Osteoblast (primary cell): Measurements from ENCODE around the gene CTH. TPM values are rescaled to one million over a fixed set of nuclear protein-coding genes. Genes with fewer than 3 reads are reported as not detected.

Experiments used
- DNase-seq: peaks from one replicate; pipeline ENCODE4 v3.0.0; 2011; ENCODE audit warnings: low spot score, mixed read lengths; ENCODE audit not compliant: insufficient read length; ENCODE audit errors: missing footprints
- H2AFZ ChIP-seq: 2 replicates; pipeline ENCODE4 v1.6.0; 2011; ENCODE audit warnings: mild to moderate bottlenecking, low read length
- H3K27ac ChIP-seq: 2 replicates; pipeline ENCODE4 v1.5.1; 2011; ENCODE audit warnings: mild to moderate bottlenecking, low read depth, low read length, moderate library complexity
- H3K27me3 ChIP-seq: 2 replicates; pipeline ENCODE4 v1.6.0; 2012; ENCODE audit warnings: mild to moderate bottlenecking, control low read depth, inconsistent platforms, low read length, moderate library complexity; ENCODE audit not compliant: insufficient read depth
- H3K36me3 ChIP-seq: 2 replicates; pipeline ENCODE4 v1.5.1; 2011; ENCODE audit warnings: mild to moderate bottlenecking, low read length, control low read depth, moderate library complexity; ENCODE audit not compliant: insufficient read depth
- H3K4me1 ChIP-seq: 2 replicates; pipeline ENCODE4 v1.5.1; 2011; ENCODE audit warnings: mild to moderate bottlenecking, low read length, control low read depth, moderate library complexity; ENCODE audit not compliant: insufficient read depth
- H3K4me2 ChIP-seq: 2 replicates; pipeline ENCODE4 v1.6.0; 2011; ENCODE audit warnings: mild to moderate bottlenecking, low read length; ENCODE audit not compliant: insufficient read depth
- H3K4me3 ChIP-seq: fragments of 200-600 bp; sonication (generic); 3 replicates; pipeline ENCODE4 v1.5.1; 2012; ENCODE audit warnings: mild to moderate bottlenecking, low read length, inconsistent platforms; ENCODE audit not compliant: insufficient read depth
- H3K79me2 ChIP-seq: 2 replicates; pipeline ENCODE4 v1.6.0; 2012; ENCODE audit warnings: mild to moderate bottlenecking, low read length, control low read depth, inconsistent platforms; ENCODE audit not compliant: insufficient read depth
- H3K9me3 ChIP-seq: 2 replicates; pipeline ENCODE4 v1.5.1; 2011; ENCODE audit warnings: low read depth, low read length, control low read depth
- H4K20me1 ChIP-seq: 2 replicates; pipeline ENCODE4 v1.6.0; 2012; ENCODE audit warnings: mild to moderate bottlenecking, low read length, control low read depth; ENCODE audit not compliant: insufficient read depth
- total RNA-seq: library from RNA; depleted of rRNA; stranded (reverse); fragments of >200 nt; gene quantifications from 2 replicates; pipeline ENCODE4 v1.2.3, GENCODE V29; 2012
- TF ChIP-seq, protein P1 (sequence below): IDR thresholded peaks from 2 replicates; pipeline ENCODE4 v1.5.1; 2011; ENCODE audit warnings: mild to moderate bottlenecking, low read depth, low read length, moderate library complexity; ENCODE audit errors: extremely low read depth

The CTH gene
- total RNA-seq, 1 donor, result 11.2 TPM

- Histone ChIP-seq H3K4me2 (no peak overlapping the region), H2AFZ (no peak overlapping the region), H3K4me1 (no peaks in the 10 kb centered on the region), H3K4me3 (no peak overlapping the region), H3K79me2 (no peaks in the 10 kb centered on the region), H3K27me3 (no peaks in the 10 kb centered on the region), H3K9me3 (no peaks in the 10 kb centered on the region), H3K36me3 (peaks cover 3% of the 10 kb centered on the region), H3K27ac (no peak overlapping the region), H4K20me1 (no peaks in the 10 kb centered on the region)
- TF ChIP-seq, protein P1, sequence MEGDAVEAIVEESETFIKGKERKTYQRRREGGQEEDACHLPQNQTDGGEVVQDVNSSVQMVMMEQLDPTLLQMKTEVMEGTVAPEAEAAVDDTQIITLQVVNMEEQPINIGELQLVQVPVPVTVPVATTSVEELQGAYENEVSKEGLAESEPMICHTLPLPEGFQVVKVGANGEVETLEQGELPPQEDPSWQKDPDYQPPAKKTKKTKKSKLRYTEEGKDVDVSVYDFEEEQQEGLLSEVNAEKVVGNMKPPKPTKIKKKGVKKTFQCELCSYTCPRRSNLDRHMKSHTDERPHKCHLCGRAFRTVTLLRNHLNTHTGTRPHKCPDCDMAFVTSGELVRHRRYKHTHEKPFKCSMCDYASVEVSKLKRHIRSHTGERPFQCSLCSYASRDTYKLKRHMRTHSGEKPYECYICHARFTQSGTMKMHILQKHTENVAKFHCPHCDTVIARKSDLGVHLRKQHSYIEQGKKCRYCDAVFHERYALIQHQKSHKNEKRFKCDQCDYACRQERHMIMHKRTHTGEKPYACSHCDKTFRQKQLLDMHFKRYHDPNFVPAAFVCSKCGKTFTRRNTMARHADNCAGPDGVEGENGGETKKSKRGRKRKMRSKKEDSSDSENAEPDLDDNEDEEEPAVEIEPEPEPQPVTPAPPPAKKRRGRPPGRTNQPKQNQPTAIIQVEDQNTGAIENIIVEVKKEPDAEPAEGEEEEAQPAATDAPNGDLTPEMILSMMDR, result no peak
- no peak for DNase-seq
Observed at GRCh38 chr1:70420320-70420719, 9.3 kb downstream of the CTH start.

- Histone ChIP-seq H3K36me3 (no peaks in the 10 kb centered on the region), H3K4me2 (no peak overlapping the region), H3K27ac (no peak overlapping the region), H4K20me1 (no peaks in the 10 kb centered on the region), H2AFZ (no peak overlapping the region), H3K79me2 (no peaks in the 10 kb centered on the region), H3K4me1 (no peaks in the 10 kb centered on the region), H3K27me3 (no peaks in the 10 kb centered on the region), H3K4me3 (no peak overlapping the region), H3K9me3 (no peaks in the 10 kb centered on the region)
- TF ChIP-seq, protein P1, result no peak
- no peak for DNase-seq
Observed at GRCh38 chr1:70426154-70427131, 15.4 kb downstream of the CTH start.

DNA sequence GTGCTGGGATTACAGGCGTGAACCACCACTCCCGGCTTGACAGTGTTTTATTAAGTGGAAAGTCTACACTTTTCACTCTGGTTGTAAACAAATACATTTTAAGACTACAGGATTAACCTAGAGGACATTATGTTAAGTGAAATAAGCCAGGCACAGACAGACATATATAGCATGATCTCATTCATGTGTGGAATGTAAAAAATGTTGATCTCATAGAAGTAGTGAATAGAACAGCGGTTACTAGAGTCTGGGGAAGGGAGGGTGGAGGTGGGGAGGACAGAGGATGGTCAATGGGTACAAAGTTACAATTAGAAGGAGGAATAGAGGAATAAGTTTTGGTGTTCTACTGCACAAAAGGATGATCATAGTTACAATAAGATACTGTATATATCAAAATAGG is 16.9 kb downstream of the CTH start:
- Histone ChIP-seq H3K4me1 (no peaks in the 10 kb centered on the region), H4K20me1 (no peaks in the 10 kb centered on the region), H3K27me3 (no peaks in the 10 kb centered on the region), H3K27ac (no peak overlapping the region), H3K36me3 (peaks cover 3% of the 10 kb centered on the region), H3K79me2 (no peaks in the 10 kb centered on the region), H2AFZ (no peak overlapping the region), H3K4me3 (no peak overlapping the region), H3K4me2 (no peak overlapping the region), H3K9me3 (no peaks in the 10 kb centered on the region)
- DNase-seq, result no peak
- TF ChIP-seq, protein P1, result no peak

GRCh38 chr1:70429219-70429618 is 18.2 kb downstream of the CTH start:
- TF ChIP-seq, protein P1, result no peak
- no peaks in the 10 kb centered on the region for H3K27me3 ChIP-seq
- H3K4me2 ChIP-seq, result no peak overlapping the region
- no peak for DNase-seq
- no peaks in the 10 kb centered on the region for H3K4me1 ChIP-seq
- H4K20me1 ChIP-seq, result no peaks in the 10 kb centered on the region
- H3K79me2 ChIP-seq, result no peaks in the 10 kb centered on the region
- no peak overlapping the region for H3K27ac ChIP-seq
- H3K9me3 ChIP-seq, result no peaks in the 10 kb centered on the region
- H3K36me3 ChIP-seq, result peaks cover 3% of the 10 kb centered on the region
- no peak overlapping the region for H3K4me3 ChIP-seq
- no peak overlapping the region for H2AFZ ChIP-seq
